Kidney glomerular epithelial cell (primary cell): ENCODE data around the gene PLEKHO1.
A peak's percentile ranks its signal among the peaks of the same experiment; 100 is the strongest.
"Not testable (repeated sequence)": the region's sequence is repeated elsewhere in the genome, so short reads cannot be mapped to it uniquely, and the experiment has no call there.

Source experiments
- DNase-seq: peaks from one replicate; lab custom pipeline; 2025; lab: John Stamatoyannopoulos, UW

The PLEKHO1 gene

DNA sequence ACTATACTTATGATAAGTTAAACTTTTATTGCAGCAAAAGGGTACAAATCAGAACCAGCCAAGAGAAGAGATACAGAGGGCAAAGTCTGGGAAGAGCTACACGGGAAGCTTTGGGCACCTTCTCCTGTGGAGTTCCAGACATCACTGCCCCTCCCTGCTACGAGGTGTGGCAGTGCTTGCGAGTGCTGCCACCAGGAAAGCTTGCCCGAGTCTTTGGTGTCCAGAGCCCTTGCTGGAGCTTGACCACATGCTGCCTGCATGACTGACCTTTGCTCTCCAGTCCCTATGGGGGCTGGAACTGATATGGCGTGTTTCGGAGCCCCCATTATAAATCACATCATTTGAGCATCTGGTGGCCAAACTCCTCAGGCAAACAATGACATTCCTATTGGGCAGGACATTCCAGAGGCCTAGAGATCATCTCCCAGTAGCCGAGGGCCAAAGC is 23.4 kb downstream of the PLEKHO1 start:
- peak; percentile 13 for DNase-seq

DNA sequence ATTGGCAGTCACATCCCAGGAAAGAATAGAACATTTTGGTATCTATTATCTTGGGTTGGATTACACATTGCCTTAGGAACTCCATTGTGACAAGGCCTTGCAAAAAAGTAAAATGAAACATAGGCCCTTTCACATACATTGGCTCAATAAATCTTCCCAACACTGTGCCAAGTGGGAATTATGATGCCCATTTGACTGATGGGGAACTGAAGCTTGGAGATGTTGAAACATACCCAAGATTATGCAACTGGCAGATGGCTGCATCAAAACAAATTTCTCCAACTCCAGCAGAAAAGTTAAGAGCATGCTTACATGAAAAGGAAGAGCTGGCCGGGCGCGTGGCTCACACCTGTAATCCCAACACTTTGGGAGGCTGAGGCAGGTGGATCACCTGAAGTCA is 26.9 kb downstream of the PLEKHO1 start:
- no peak for DNase-seq

DNA sequence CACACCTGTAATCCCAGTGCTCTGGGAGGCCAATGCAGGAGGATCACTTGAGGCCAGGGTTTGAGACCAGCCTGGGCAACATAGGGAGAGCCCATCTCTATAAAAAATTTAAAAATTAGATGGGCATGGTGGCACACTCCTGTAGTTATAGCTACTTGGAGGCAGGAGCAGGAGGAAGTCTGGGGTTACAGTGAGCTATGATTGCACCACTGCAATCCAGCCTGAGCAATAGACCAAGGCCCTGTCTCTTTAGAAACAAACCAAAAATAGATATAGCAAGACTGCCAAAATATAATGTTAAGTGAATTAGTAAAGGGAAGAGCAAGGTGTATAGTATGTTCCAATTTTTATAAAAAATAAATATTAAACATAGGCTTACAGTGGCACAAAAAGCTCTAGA is 28.8 kb downstream of the PLEKHO1 start:
- DNase-seq: no peak

DNA sequence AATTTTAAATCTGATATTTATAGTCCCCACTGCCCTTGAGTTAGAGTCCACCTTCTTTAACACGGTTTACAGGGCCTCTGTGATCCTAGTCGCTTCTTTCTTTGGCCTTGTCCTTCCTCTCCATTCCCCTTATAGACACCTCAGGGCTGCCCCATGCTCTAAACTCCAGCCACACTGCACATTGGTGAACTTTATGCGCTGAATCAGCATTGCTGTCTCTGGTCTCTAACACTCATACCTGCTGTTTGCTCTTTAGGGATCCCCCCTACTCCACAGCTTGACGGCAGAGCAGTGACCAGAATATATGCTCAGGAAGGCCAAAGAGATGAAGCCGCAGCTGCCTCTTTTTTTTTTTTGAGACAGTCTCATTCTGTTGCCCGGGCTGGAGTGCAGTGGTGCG is 30.2 kb downstream of the PLEKHO1 start:
- DNase-seq: no peak

DNA sequence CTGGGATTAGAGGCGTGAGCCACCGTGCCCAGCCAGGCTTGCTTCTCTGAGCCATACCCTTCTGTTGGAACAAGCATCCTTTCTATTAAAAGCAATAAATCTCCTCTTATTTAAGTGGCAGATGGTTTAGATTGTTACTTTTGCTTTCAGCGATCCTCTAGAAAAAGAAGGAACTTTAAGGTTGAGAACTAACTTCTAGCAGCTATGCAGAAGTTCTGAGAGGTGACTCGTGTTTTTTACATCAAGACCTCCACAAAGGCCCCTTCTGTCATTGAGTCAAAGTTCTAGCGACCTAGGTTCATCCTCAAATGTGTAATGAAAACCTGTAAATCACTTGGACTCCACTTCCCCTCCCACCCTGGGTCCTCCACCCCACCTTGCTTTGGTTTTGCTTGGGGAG is 30.8 kb downstream of the PLEKHO1 start:
- DNase-seq: no peak

DNA sequence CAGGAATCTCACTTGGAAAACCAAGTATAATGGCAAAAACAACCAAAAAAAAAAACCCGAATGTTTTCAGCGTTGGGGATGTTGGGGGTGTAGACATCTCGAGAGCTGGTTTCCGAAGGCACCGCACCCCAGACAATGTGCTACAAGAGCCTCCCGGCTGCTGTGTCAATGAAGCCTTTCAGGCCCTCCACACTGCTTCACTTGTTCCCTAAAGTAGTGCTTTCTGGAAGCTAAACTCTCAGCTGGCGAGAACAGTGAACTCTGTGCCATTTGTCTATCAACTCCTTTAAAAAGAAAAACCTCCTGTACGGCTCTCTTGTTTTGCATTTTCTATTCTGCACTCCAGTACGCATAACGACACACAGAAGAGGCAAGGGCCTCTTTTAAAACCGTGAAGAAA is 32.5 kb downstream of the PLEKHO1 start:
- DNase-seq: no peak

DNA sequence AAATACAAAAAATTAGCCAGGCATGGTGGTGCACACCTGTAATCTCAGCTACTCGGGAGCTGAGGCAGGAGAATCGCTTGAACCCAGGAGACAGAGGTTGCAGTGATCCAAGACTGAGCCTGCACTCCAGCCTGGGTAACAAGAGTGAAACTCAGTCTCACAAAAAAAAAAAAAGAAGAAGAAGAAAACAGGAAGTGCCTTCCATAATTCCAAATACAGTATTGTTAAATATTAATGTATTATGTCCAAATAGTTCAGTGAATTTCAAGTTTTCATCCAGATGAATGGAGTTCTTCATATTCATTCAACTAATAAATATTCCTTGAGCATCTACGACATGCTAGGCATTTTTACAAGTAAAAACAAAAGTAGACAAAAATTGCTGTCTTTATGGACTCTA is 33.3 kb downstream of the PLEKHO1 start:
- no peak for DNase-seq

DNA sequence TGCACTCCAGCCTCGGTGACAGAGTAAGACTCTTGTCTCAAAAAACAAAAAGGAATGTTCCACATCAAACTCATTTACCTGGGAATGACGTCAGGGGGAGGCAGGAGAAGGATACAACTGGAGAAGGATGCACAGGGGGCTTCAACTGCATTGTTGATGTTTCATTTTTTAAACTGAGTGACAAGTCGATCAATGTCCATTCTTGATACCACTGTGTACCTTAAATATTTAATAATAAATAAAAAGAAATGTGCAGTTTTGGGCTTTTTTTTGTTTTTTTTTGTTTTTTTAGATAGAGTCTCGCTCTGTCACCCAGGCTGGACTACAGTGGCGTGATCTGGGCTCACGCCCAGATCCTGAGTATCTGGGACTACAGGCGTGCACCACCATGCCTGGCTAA is 35.8 kb downstream of the PLEKHO1 start:
- no peak for DNase-seq

DNA sequence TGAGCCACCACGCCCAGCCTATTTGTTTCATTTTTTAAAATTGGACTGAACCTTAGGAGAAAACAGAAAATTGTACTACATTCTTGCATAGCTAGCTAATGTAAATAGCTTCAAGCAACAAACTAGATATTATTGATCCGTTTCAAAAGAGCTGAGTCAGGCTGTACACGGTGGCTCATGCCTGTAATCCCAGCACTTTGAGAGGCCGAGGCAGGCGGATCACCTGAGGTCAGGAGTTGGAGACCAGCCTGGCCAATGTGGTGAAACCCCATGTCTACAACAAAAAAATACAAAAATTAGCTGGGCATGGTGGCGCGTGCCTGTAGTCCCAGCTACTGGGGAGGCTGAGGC is 36.7 kb downstream of the PLEKHO1 start:
- not testable (repeated sequence) for DNase-seq

DNA sequence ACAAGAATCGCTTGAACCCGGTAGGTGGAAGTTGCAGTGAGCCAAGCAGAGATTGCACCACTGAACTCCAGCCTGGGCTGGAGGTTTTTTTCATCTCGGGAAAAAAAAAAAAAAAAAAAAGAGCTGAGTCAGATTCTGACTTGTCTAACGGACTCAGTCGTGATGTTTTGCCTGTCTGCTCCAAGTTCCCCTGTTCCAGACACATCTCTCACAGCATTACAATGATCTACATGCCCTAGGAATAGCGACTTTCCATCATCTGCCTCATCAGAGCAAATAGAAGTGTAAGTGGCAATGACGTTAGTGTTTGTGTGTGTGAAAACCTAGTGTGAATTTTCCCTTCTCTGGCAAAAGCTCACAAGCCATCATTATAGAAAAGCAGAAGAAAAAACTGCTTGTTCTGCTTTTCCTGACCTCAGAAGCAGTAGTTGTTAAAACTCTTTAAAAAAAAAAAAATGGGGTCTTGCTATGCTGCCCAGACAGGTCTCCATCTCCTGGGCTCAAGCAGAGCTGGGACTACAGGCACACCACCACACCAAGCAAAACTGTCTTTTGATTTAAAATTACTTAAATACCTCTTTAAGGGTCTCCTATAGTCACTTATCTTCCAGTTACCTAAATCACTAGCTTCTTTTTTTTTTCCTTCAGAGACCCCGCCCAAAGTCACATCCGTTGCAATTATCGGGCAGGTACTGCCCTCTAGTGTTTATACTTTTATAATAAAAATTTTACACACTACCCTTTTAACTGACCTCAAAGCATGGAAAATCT is 37.3 kb downstream of the PLEKHO1 start:
- DNase-seq: peak; percentile 37

DNA sequence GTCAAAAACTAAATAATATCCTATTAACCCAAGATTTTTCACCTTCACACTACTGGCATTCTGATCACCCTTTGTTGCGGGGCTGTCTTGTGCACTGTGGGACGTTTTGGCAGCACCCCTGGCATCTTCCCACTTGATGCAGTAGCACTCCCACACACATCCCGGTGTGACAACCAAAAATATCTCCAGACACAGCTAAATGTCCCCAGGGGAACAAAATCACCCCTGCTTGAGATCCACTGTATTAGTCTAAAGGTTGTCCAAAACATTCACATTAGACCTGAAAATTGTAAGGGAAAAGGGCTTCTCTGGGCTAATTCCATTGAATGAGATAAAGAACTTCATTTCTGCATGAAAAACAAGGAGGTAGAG is 37.8 kb downstream of the PLEKHO1 start:
- peak; percentile 37 for DNase-seq

DNA sequence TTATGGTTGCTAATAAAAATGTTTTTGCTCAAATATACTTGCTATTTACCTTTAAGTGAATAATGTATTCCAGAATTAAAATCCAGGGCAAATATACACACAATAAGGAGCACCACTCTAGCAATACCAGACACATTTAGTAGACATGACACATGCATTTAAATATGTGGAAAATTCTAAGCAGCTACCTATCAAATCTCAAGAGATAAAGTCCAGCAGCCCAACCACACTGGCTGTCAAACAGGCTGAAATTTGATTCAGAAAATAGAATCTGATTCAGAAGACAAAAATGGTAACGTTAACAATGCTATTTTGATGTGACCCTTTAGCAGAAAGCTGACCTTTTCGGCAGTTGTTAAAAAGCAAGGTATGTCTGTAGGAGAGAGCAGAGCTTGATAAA is 42.3 kb downstream of the PLEKHO1 start:
- peak; percentile 85 for DNase-seq

DNA sequence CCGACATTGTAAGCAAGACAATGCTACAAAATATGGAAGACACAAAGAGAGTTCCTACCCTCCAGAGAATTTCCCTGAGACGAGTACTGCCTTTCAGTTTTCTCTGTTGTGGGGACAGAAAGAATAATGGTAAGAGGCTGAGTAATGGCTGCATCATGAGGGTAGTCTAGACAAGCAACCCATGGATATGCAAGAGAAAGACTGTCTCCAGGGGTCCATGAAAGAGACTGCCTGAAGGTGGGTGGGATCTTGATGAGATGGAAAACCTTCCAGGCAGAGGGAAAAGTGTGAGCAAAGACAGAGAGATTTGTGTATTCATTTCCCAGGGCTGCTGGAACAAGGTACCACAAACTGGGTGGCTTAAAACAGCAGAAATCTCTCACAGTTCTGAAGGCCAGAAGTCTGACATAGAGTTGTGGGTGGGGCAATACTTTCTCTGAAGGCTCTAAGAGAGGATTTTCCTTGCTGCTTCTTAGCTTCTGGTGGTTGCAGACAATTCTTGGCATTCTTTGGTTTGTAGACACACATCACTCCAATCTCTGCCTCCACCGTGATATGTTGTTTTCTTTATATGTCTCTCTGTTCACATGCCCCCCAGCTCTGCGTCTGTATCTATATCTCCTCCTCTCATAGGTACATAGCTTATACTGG is 44.8 kb downstream of the PLEKHO1 start:
- peak; percentile 35 for DNase-seq

DNA sequence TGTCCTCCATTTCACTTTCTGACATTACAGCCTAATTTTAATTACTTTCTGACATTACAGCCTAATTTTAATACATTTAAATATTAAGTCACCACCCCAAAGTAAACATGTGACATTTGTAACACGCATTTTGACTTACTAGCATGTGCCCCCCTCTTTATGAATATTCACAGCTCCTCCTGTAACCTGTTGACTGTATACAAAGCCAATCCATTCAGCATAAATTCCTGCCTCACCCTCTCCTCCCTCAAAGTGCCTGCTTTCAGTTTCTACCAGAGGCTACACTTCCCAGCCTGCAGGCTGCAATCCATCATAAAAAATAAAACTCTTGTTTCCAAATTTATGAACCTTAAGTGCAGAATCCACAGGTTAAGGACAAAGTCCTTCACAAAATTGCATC is 46.7 kb downstream of the PLEKHO1 start:
- DNase-seq: no peak

DNA sequence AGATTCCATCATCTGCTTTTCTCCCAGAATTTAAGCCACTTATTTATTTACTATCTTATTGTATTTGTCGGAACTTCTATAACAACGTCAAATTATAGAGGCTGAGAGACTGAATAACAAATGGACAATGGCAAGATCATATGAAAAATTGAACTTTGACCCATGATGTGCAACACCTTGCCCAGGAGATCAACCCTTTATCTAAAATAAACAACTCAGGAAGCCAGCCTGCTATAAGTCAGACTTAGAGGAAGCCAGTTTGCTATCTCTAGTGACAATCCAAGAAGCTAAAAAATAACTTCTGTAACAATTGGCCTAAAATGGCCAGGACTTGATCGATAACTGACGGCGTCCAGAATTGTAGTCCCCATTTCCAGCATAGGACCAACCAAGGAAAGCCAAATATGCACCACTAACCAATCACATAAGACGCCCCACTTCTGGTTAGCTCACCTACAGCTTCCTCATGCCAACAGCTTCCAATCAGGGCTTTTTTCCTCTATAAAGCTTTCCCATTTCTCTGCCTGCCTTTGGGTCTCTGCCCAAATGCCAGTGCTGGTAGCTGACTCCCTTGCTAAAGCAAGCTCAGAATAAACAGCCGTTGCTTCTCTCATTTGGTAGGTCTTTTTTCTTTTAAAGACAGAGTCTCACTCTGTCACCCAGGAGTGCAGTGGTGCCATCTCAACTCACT is 57.7 kb downstream of the PLEKHO1 start:
- no peak for DNase-seq

DNA sequence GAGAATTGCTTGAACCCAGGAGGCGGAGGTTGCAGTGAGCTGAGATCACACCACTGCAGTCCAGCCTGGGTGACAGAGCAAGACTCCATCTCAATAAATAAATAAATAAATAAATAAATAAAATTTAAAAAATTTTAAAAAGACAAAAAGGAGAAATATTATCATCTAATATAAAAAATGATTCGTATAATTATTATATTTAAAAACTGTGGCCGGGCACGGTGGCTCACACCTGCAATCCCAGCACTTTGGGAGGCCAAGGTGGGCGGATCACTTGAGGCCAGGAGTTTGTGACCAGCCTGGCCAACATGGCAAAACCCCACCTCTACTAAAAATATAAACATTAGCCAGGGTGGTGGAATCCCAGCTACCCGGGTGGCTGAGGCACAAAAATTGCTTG is 58.7 kb downstream of the PLEKHO1 start:
- not testable (repeated sequence) for DNase-seq
